Sigmoid colon (tissue), 7 donors: ENCODE results near the gene SLC35E4. TPM values are rescaled to one million over a fixed set of nuclear protein-coding genes. Genes with fewer than 3 reads are reported as not detected.
"Not testable (repeated sequence)": the region's sequence is repeated elsewhere in the genome, so short reads cannot be mapped to it uniquely, and the experiment has no call there.

Source experiments
- DNase-seq: peaks from one replicate; pipeline ENCODE4 v3.0.0-alpha.2; 2019
- H3K27ac ChIP-seq, 4 donors: fragments of 200-600 bp; sonication (generic); one replicate each; pipeline ENCODE4 v1.5.1; 2016 to 2019; ENCODE audit warnings: mild to moderate bottlenecking in 1 of 4
- H3K27me3 ChIP-seq, 3 donors: fragments of 200-600 bp; sonication (generic); one replicate each; pipeline ENCODE4 v1.5.1; 2019; ENCODE audit warnings: mild to moderate bottlenecking in 1 of 3
- H3K36me3 ChIP-seq, 4 donors: fragments of 200-600 bp; sonication (generic); one replicate each; pipeline ENCODE4 v1.5.1; 2016 to 2019
- H3K4me1 ChIP-seq, 4 donors: fragments of 200-600 bp; sonication (generic); one replicate each; pipeline ENCODE4 v1.5.1; 2017 to 2019
- H3K4me3 ChIP-seq, 4 donors: fragments of 200-600 bp; sonication (generic); one replicate each; pipeline ENCODE4 v1.5.1; 2017 to 2019; ENCODE audit warnings: mild to moderate bottlenecking in 2 of 4, moderate library complexity in 1 of 4
- H3K9me3 ChIP-seq, 4 donors: fragments of 200-600 bp in 3 of 4; sonication (generic) in 3 of 4; one replicate each; pipeline versions ENCODE4 v1.5.1 to v1.6.1; 2013 to 2019
- CTCF ChIP-seq, 4 experiments: fragments of 450-650 bp in 3 of 4; fragments of 200-600 bp in 1 of 4; IDR thresholded peaks; one replicate each; pipeline ENCODE4 v1.5.1; 2016 to 2019; ENCODE audit warnings: antibody characterized with exemption in 4 of 4, mild to moderate bottlenecking in 3 of 4, moderate library complexity in 2 of 4
- EP300 ChIP-seq, 4 donors: sonication (generic); formaldehyde crosslinking; IDR thresholded peaks; one replicate each; pipeline ENCODE4 v1.6.1; 2017; ENCODE audit warnings: antibody characterized with exemption in 4 of 4
- POLR2A ChIP-seq, 2 donors: fragments of 450-650 bp; IDR thresholded peaks; one replicate each; pipeline ENCODE4 v1.6.1; 2016; ENCODE audit warnings: antibody characterized with exemption in 2 of 2, mild to moderate bottlenecking in 2 of 2, moderate library complexity in 2 of 2
- POLR2AphosphoS5 ChIP-seq, 4 donors: sonication (generic); formaldehyde crosslinking; IDR thresholded peaks; one replicate each; pipeline ENCODE4 v1.6.1; 2017; ENCODE audit warnings: antibody characterized with exemption in 4 of 4
- WGBS, 2 donors: extraction: QIAGEN DNeasy Blood & Tissue Kit; methylation state at CpG; one replicate each; pipeline ENCODE4 v1.1.7; 2013; 5-methylcytosine and 5-hydroxymethylcytosine counted together
- intact Hi-C: fragments of 100-400 bp; cut with DNase I; formaldehyde crosslinking; loops from one replicate; pipeline ENCODE4 v1.15.1; 2023
- polyA plus RNA-seq, 3 donors: library from polyadenylated mRNA; stranded (reverse); fragments of 200-250 nt; gene quantifications; one replicate each; pipeline ENCODE4 v1.2.3, GENCODE V29; 2013
- total RNA-seq, 4 donors: library from RNA; depleted of rRNA; stranded (reverse); fragments of >200 nt; gene quantifications; one replicate each; pipeline ENCODE4 v1.1.0, GENCODE V29; 2016
- donor health status: healthy with polysubstance abuse.
- donor health status: Bipolar disorder and iron deficiency.
- donor health status: healthy.

The SLC35E4 gene
- total and polyA plus RNA-seq, 7 donors: 1.2 to 7.7 (median 5.0) TPM

- H3K27me3 ChIP-seq: no peaks in the 10 kb centered on the region
- no peaks in the 10 kb centered on the region for H3K36me3 ChIP-seq
Observed at GRCh38 chr22:30671071-30671470, 35.5 kb downstream of the SLC35E4 start.

GRCh38 chr22:30673136-30673535 is 37.6 kb downstream of the SLC35E4 start:
- H3K27me3 ChIP-seq: no peaks in the 10 kb centered on the region
- H3K9me3 ChIP-seq: no peaks in the 10 kb centered on the region
- 32 to 69% methylated on average over 4 of the region's 4 CpGs for WGBS, 2 donors
- no peak for TF ChIP-seq CTCF (IDR thresholded peaks at IDR 0.05)
- TF ChIP-seq POLR2AphosphoS5 (IDR thresholded peaks at IDR 0.05): no peak
- no peak for TF ChIP-seq POLR2A (IDR thresholded peaks at IDR 0.05)
- no peak for TF ChIP-seq EP300 (IDR thresholded peaks at IDR 0.05)
- DNase-seq: no peak
- H3K27ac ChIP-seq: no peak overlapping the region
- intact Hi-C loops: no loop called here
- H3K36me3 ChIP-seq: no peaks in the 10 kb centered on the region
- H3K4me3 ChIP-seq: no peak overlapping the region
- peaks cover 0 to 4% (median 4%) of the 10 kb centered on the region in 4 donors for H3K4me1 ChIP-seq

More at GRCh38 chr22:30671071-30671470, 35.5 kb downstream of the SLC35E4 start:
- DNase-seq: no peak
- Histone ChIP-seq H3K9me3 (no peaks in the 10 kb centered on the region), H3K4me1 (peaks cover 0 to 21% (median 12%) of the 10 kb centered on the region in 4 donors), H3K27ac (no peak overlapping the region), H3K4me3 (no peak overlapping the region)
- TF ChIP-seq POLR2AphosphoS5 (IDR thresholded peaks at IDR 0.05) (no peak), EP300 (IDR thresholded peaks at IDR 0.05) (no peak), CTCF (IDR thresholded peaks at IDR 0.05) (no peak), POLR2A (IDR thresholded peaks at IDR 0.05) (no peak)
- intact Hi-C loops: no loop called here
- WGBS, 2 donors: 45 to 72% methylated on average over 3 of the region's 3 CpGs

GRCh38 chr22:30674482-30674881 is 38.9 kb downstream of the SLC35E4 start:
- no peak for TF ChIP-seq CTCF (IDR thresholded peaks at IDR 0.05)
- TF ChIP-seq POLR2A (IDR thresholded peaks at IDR 0.05): no peak
- TF ChIP-seq POLR2AphosphoS5 (IDR thresholded peaks at IDR 0.05): no peak
- no peak for TF ChIP-seq EP300 (IDR thresholded peaks at IDR 0.05)
- Histone ChIP-seq H3K9me3 (no peaks in the 10 kb centered on the region), H3K27me3 (no peaks in the 10 kb centered on the region), H3K4me3 (no peak overlapping the region), H3K36me3 (no peaks in the 10 kb centered on the region), H3K4me1 (no peaks in the 10 kb centered on the region), H3K27ac (no peak overlapping the region)
- WGBS, 2 donors: 86 to 95% methylated on average over 6 of the region's 6 CpGs
- no peak for DNase-seq
- intact Hi-C loops: no loop called here

GRCh38 chr22:30675436-30675835 is 39.9 kb downstream of the SLC35E4 start:
- Histone ChIP-seq H3K27ac (no peak overlapping the region), H3K9me3 (no peaks in the 10 kb centered on the region), H3K36me3 (no peaks in the 10 kb centered on the region), H3K27me3 (no peaks in the 10 kb centered on the region), H3K4me3 (no peak overlapping the region), H3K4me1 (peaks cover 0 to 5% (median 1%) of the 10 kb centered on the region in 4 donors)
- DNase-seq: no peak
- no peak for TF ChIP-seq EP300 (IDR thresholded peaks at IDR 0.05)
- no peak for TF ChIP-seq CTCF (IDR thresholded peaks at IDR 0.05)
- TF ChIP-seq POLR2A (IDR thresholded peaks at IDR 0.05): no peak
- no peak for TF ChIP-seq POLR2AphosphoS5 (IDR thresholded peaks at IDR 0.05)
- intact Hi-C loops: no loop called here
- 78 to 81% methylated on average over 9 of the region's 9 CpGs for WGBS, 2 donors

- H3K4me3 ChIP-seq, intact Hi-C loops, H3K27ac ChIP-seq, H3K9me3 ChIP-seq, DNase-seq, H3K36me3 ChIP-seq, H3K27me3 ChIP-seq: not testable (repeated sequence)
- H3K4me1 ChIP-seq: peaks cover 0 to 16% (median 12%) of the 10 kb centered on the region in 4 donors
- WGBS, 2 donors: 35 to 66% methylated on average over 3 of the region's 3 CpGs
Observed at GRCh38 chr22:30676565-30676964, 41.0 kb downstream of the SLC35E4 start.

GRCh38 chr22:30679895-30680690 is 44.5 kb downstream of the SLC35E4 start:
- intact Hi-C loops, H3K4me3 ChIP-seq, H3K9me3 ChIP-seq, H3K27me3 ChIP-seq, DNase-seq, H3K36me3 ChIP-seq: not testable (repeated sequence)
- Histone ChIP-seq H3K4me1 (peaks cover 0 to 23% (median 18%) of the 10 kb centered on the region in 4 donors), H3K27ac (peak overlapping the region in 1 of 4 donors; percentile 58)
- 17 to 65% methylated on average over 12 of the region's 12 CpGs for WGBS, 2 donors
